BJ (cell line): ENCODE data around the gene KCNIP1. TPM values are rescaled to one million over a fixed set of nuclear protein-coding genes. Genes with fewer than 3 reads are reported as not detected.

Experiments used
- CTCF ChIA-PET: fragments of 350-600 bp; formaldehyde crosslinking; extraction: SDS; loops from one replicate; lab custom pipeline; 2021; ENCODE audit warnings: antibody characterized with exemption, inconsistent platforms; lab: Yijun Ruan, JAX
- POLR2A ChIA-PET: fragments of 300-600 bp; sonication (Branson Sonifier 250); formaldehyde crosslinking; extraction: SDS; loops from one replicate; lab custom pipeline; 2021; ENCODE audit warnings: antibody characterized with exemption; lab: Charles Lee
- DNase-seq: peaks from one replicate; pipeline ENCODE4 v3.0.0-alpha.2; 2011; ENCODE audit warnings: low read depth
- H3K27me3 ChIP-seq: 2 replicates; pipeline ENCODE4 v1.6.0; 2011; ENCODE audit warnings: low read length; ENCODE audit not compliant: control insufficient read depth, insufficient read depth
- H3K36me3 ChIP-seq: 2 replicates; pipeline ENCODE4 v1.5.1; 2011; ENCODE audit warnings: low read length; ENCODE audit not compliant: control insufficient read depth, insufficient read depth
- H3K4me3 ChIP-seq: 2 replicates; pipeline ENCODE4 v1.5.1; 2011; ENCODE audit warnings: low read depth, mild to moderate bottlenecking, control low read depth, low read length
- CTCF ChIP-seq: IDR thresholded peaks from 2 replicates; pipeline ENCODE4 v1.5.1; 2011; ENCODE audit warnings: low read depth, mild to moderate bottlenecking, control low read depth, inconsistent platforms, low read length, moderate library complexity; ENCODE audit not compliant: insufficient read depth
- polyA plus RNA-seq: library from polyadenylated mRNA; depleted of rRNA; stranded (reverse); fragments of >200 nt; gene quantifications from 2 replicates; pipeline ENCODE4 v1.2.3, GENCODE V29; 2011

Gene KCNIP1
- polyA plus RNA-seq, 1 experiment, result not detected

- no peak for TF ChIP-seq CTCF
- POLR2A ChIA-PET, result no interaction called here
- no peak for DNase-seq
- Histone ChIP-seq H3K27me3 (no peaks in the 10 kb centered on the region), H3K4me3 (no peak overlapping the region), H3K36me3 (no peaks in the 10 kb centered on the region)
- CTCF ChIA-PET, result no interaction called here
Observed at GRCh38 chr5:170523830-170524229, 20.0 kb downstream of the KCNIP1 start.

GRCh38 chr5:170524576-170524975 lies 20.8 kb downstream of the KCNIP1 start:
- no peaks in the 10 kb centered on the region for H3K36me3 ChIP-seq
- no peak for DNase-seq
- TF ChIP-seq CTCF, result no peak
- CTCF ChIA-PET, result no interaction called here
- H3K27me3 ChIP-seq, result no peaks in the 10 kb centered on the region
- no peak overlapping the region for H3K4me3 ChIP-seq
- POLR2A ChIA-PET, result no interaction called here

GRCh38 chr5:170525470-170526211 lies 21.8 kb downstream of the KCNIP1 start:
- Histone ChIP-seq H3K4me3 (no peak overlapping the region), H3K27me3 (no peaks in the 10 kb centered on the region), H3K36me3 (no peaks in the 10 kb centered on the region)
- no peak for DNase-seq
- no peak for TF ChIP-seq CTCF
- CTCF ChIA-PET, result no interaction called here
- POLR2A ChIA-PET, result no interaction called here

GRCh38 chr5:170527991-170528390 lies 24.2 kb downstream of the KCNIP1 start:
- no peaks in the 10 kb centered on the region for H3K27me3 ChIP-seq
- no peak for DNase-seq
- ChIA-PET POLR2A (no interaction called here), CTCF (interaction anchor here (1.2 kb wide), 1 partner anchor 93 kb away, joined by 3 read pairs; no protein-coding TSS in a partner anchor)
- no peak overlapping the region for H3K4me3 ChIP-seq
- TF ChIP-seq CTCF, result no peak
- H3K36me3 ChIP-seq, result no peaks in the 10 kb centered on the region

- CTCF ChIA-PET, result no interaction called here
- Histone ChIP-seq H3K27me3 (no peaks in the 10 kb centered on the region), H3K4me3 (no peak overlapping the region), H3K36me3 (no peaks in the 10 kb centered on the region)
- DNase-seq, result no peak
- TF ChIP-seq CTCF, result no peak
- POLR2A ChIA-PET, result no interaction called here
Observed at GRCh38 chr5:170528976-170529375, 25.2 kb downstream of the KCNIP1 start.
